WTC11 (cell line): Measurements from ENCODE around the gene UNC119.

Source experiments
- GRHL2 ChIP-seq: fragments of 250-450 bp; sonication (Bioruptor Pico); IDR thresholded peaks from 2 replicates; pipeline ENCODE4 v1.8.0; 2022; ENCODE audit warnings: mild to moderate bottlenecking, moderate library complexity; ENCODE audit not compliant: insufficient replicate concordance, severe bottlenecking
- TF ChIP-seq, protein P1 (sequence below): fragments of 200-600 bp; IDR thresholded peaks from 2 replicates; pipeline ENCODE4 v1.8.0; 2022; ENCODE audit warnings: antibody characterized with exemption

GRCh38 chr17:28545787-28546415 is 6.5 kb downstream of the UNC119 start:
- TF ChIP-seq, protein P1, sequence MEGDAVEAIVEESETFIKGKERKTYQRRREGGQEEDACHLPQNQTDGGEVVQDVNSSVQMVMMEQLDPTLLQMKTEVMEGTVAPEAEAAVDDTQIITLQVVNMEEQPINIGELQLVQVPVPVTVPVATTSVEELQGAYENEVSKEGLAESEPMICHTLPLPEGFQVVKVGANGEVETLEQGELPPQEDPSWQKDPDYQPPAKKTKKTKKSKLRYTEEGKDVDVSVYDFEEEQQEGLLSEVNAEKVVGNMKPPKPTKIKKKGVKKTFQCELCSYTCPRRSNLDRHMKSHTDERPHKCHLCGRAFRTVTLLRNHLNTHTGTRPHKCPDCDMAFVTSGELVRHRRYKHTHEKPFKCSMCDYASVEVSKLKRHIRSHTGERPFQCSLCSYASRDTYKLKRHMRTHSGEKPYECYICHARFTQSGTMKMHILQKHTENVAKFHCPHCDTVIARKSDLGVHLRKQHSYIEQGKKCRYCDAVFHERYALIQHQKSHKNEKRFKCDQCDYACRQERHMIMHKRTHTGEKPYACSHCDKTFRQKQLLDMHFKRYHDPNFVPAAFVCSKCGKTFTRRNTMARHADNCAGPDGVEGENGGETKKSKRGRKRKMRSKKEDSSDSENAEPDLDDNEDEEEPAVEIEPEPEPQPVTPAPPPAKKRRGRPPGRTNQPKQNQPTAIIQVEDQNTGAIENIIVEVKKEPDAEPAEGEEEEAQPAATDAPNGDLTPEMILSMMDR: no peak
- TF ChIP-seq GRHL2 (CRISPR knock-in tag): no peak
